K562 (cell line): ENCODE results near the gene STAT4. TPM values are rescaled to one million over a fixed set of nuclear protein-coding genes. Genes with fewer than 3 reads are reported as not detected.

Experiments used
- ATAC-seq: fragments of 200-7000 bp; cut with Tn5 transposase; 3 replicates; pipeline ENCODE4 v1.9.1; 2020; ENCODE audit warnings: moderate library complexity
- BruUV-seq: library from RNA; stranded (reverse); fragments of 400-500 nt; replicated peaks from 2 replicates; lab custom pipeline; 2021; lab: Mats Ljungman, UMichigan
- CTCF ChIA-PET: fragments of 300-600 bp; formaldehyde crosslinking; extraction: SDS; loops from one replicate; lab custom pipeline; 2021; ENCODE audit warnings: low intra/inter-chr PET ratio; lab: Yijun Ruan, JAX
- POLR2A ChIA-PET: fragments of 300-600, 350-650 bp; sonication (Branson Sonifier 250); formaldehyde crosslinking; extraction: SDS; loops from one replicate; lab custom pipeline; 2021; ENCODE audit warnings: antibody characterized with exemption, inconsistent platforms; lab: Yijun Ruan, JAX
- DNase-seq, 4 experiments: peaks; one replicate each; pipeline versions ENCODE4 v3.0.0 to v3.0.0-alpha.2; 2011 to 2018; ENCODE audit warnings: low spot score in 3 of 4, mixed read lengths in 3 of 4; ENCODE audit errors: extremely low read depth in 1 of 4
- FAIRE-seq: peaks from 2 replicates; lab custom pipeline; 2011; peaks lifted over from hg19 to GRCh38; lab: Jason Lieb, UNC
- H2AFZ ChIP-seq: 2 replicates; pipeline ENCODE4 v1.6.0; 2011; ENCODE audit warnings: low read depth, low read length, control low read depth, inconsistent platforms
- H3K27ac ChIP-seq: fragments of 200-600 bp; 3 replicates; pipeline ENCODE4 v1.8.0; 2011; ENCODE audit warnings: low read depth, mild to moderate bottlenecking, control low read depth, inconsistent platforms, low read length, moderate library complexity, mixed read lengths; ENCODE audit errors: extremely low read depth
- H3K27me3 ChIP-seq, 2 experiments: fragments of 300-600 bp in 1 of 2; 2 replicates in 1 of 2; 3 replicates in 1 of 2; pipeline versions ENCODE4 v1.6.0 to v1.8.0; 2011; ENCODE audit warnings: inconsistent platforms in 2 of 2, low read length in 2 of 2, mild to moderate bottlenecking in 1 of 2, mixed read lengths in 1 of 2, moderate library complexity in 1 of 2; ENCODE audit not compliant: control insufficient read depth in 2 of 2, insufficient read depth in 2 of 2
- H3K36me3 ChIP-seq: fragments of 300-600 bp; 3 replicates; pipeline ENCODE4 v1.8.0; 2011; ENCODE audit warnings: mild to moderate bottlenecking, low read length, inconsistent platforms; ENCODE audit not compliant: control insufficient read depth, insufficient read depth
- H3K4me1 ChIP-seq, 2 experiments: fragments of 200-600 bp in 1 of 2; replicated peaks in 1 of 2; 2 replicates in 1 of 2; 3 replicates in 1 of 2; pipeline versions ENCODE4 v1.5.1 to v1.8.0; 2011; ENCODE audit warnings: inconsistent platforms in 2 of 2, low read length in 2 of 2, mild to moderate bottlenecking in 1 of 2, mixed read lengths in 1 of 2, moderate library complexity in 1 of 2; ENCODE audit not compliant: control insufficient read depth in 2 of 2, insufficient read depth in 2 of 2
- H3K4me2 ChIP-seq: 2 replicates; pipeline ENCODE4 v1.6.1; 2011; ENCODE audit warnings: low read length, control low read depth, inconsistent platforms, mixed read lengths; ENCODE audit not compliant: insufficient read depth
- H3K4me3 ChIP-seq: fragments of 200-600 bp; sonication (generic), shearing (Covaris generic); 2 replicates; pipeline ENCODE4 v1.5.1; 2016; ENCODE audit warnings: control low read depth, inconsistent platforms
- H3K79me2 ChIP-seq: fragments of 200-600 bp; 3 replicates; pipeline ENCODE4 v1.8.0; 2011; ENCODE audit warnings: low read length, inconsistent platforms; ENCODE audit not compliant: control insufficient read depth, insufficient read depth
- H3K9ac ChIP-seq, 2 experiments: 2 replicates each; pipeline versions ENCODE4 v1.6.0 to v1.6.1; 2011; ENCODE audit warnings: low read depth in 2 of 2, low read length in 2 of 2, control low read depth in 1 of 2, inconsistent platforms in 1 of 2, mild to moderate bottlenecking in 1 of 2, mixed read lengths in 1 of 2; ENCODE audit not compliant: insufficient read depth in 1 of 2
- H3K9me1 ChIP-seq: one replicate; pipeline ENCODE4 v1.6.0; 2011; ENCODE audit warnings: inconsistent platforms, mild to moderate bottlenecking, low read length, moderate library complexity; ENCODE audit not compliant: control insufficient read depth, insufficient read depth
- H3K9me3 ChIP-seq: replicated peaks from 2 replicates; pipeline ENCODE4 v1.5.1; 2011; ENCODE audit warnings: low read depth, low read length, inconsistent platforms; ENCODE audit not compliant: control insufficient read depth, insufficient read depth
- H4K20me1 ChIP-seq: replicated peaks from 2 replicates; pipeline ENCODE4 v1.6.1; 2011; ENCODE audit warnings: low read length, inconsistent platforms, mixed read lengths; ENCODE audit not compliant: control insufficient read depth, insufficient read depth
- FOXK2 ChIP-seq, 2 experiments: fragments of 450-650 bp; IDR thresholded peaks in 1 of 2; conservative IDR thresholded peaks in 1 of 2; 2 replicates each; pipeline ENCODE4 v1.6.1; 2016; ENCODE audit warnings: low read depth in 2 of 2, mild to moderate bottlenecking in 1 of 2
- HDAC8 ChIP-seq: fragments of 450-650 bp; IDR thresholded peaks from 2 replicates; pipeline ENCODE4 v1.6.1; 2016; ENCODE audit warnings: mild to moderate bottlenecking, missing genetic modification characterization, moderate library complexity, missing compliant biosample characterization
- KDM5B ChIP-seq: fragments of 200-600 bp; sonication (generic); IDR thresholded peaks from 2 replicates; pipeline ENCODE4 v1.6.1; 2012; ENCODE audit warnings: low read depth, mild to moderate bottlenecking, moderate library complexity, low read length, control low read depth, inconsistent platforms; ENCODE audit not compliant: insufficient replicate concordance
- KLF13 ChIP-seq: fragments of 450-650 bp; IDR thresholded peaks from 2 replicates; pipeline ENCODE4 v1.6.1; 2016; ENCODE audit warnings: missing genetic modification characterization, low read depth, mild to moderate bottlenecking, missing compliant biosample characterization, moderate library complexity, borderline replicate concordance
- MAFF ChIP-seq: IDR thresholded peaks from 2 replicates; pipeline ENCODE4 v1.6.1; 2012; ENCODE audit warnings: low read length, improper control_type of control experiment
- MAFG ChIP-seq: fragments of 450-650 bp; conservative IDR thresholded peaks from 2 replicates; pipeline ENCODE4 v1.6.1; 2016; ENCODE audit warnings: missing genetic modification characterization, missing compliant biosample characterization
- NFIX ChIP-seq: fragments of 250-450 bp; sonication (Bioruptor Pico); IDR thresholded peaks from 2 replicates; pipeline ENCODE4 v1.4.0; 2020; ENCODE audit warnings: low read depth, mild to moderate bottlenecking, moderate library complexity
- SIRT6 ChIP-seq: IDR thresholded peaks from one replicate; pipeline ENCODE4 v1.6.1; 2012; ENCODE audit warnings: low read depth, mild to moderate bottlenecking, control low read depth, inconsistent platforms, low read length, moderate library complexity
- TEAD1 ChIP-seq, 2 experiments: fragments of 450-650 bp in 1 of 2; sonication (generic) in 1 of 2; formaldehyde crosslinking; IDR thresholded peaks; 2 replicates each; pipeline versions ENCODE4 v1.4.0 to v1.8.0; 2020 to 2022; ENCODE audit warnings: mild to moderate bottlenecking in 2 of 2, missing genetic modification reagents in 1 of 2
- ZC3H8 ChIP-seq: fragments of 450-650 bp; IDR thresholded peaks from 2 replicates; pipeline ENCODE4 v1.6.1; 2017
- ZKSCAN8 ChIP-seq: fragments of 200-800 bp; sonication (Bioruptor generic); IDR thresholded peaks from 2 replicates; pipeline ENCODE4 v1.6.1; 2016; ENCODE audit warnings: missing genetic modification characterization, missing compliant biosample characterization
- ZNF121 ChIP-seq: sonication (generic); formaldehyde crosslinking; conservative IDR thresholded peaks from 2 replicates; pipeline ENCODE4 v1.8.0; 2022; ENCODE audit warnings: missing genetic modification reagents
- ZNF316 ChIP-seq: fragments of 450-650 bp; IDR thresholded peaks from 2 replicates; pipeline ENCODE4 v1.6.1; 2016
- WGBS: fragments of 100-300 bp; shearing (Covaris generic); methylation state at CpG from one replicate; pipeline ENCODE4 v1.1.6; 2016; ENCODE audit warnings: low coverage, mixed read lengths; ENCODE audit not compliant: insufficient coverage; ENCODE audit errors: missing lambda C conversion rate; 5-methylcytosine and 5-hydroxymethylcytosine counted together
- in situ Hi-C: fragments of 300-500 bp; cut with MboI; formaldehyde crosslinking; loops from 4 replicates; pipeline ENCODE4 v1.15.0; 2018; ENCODE audit warnings: inconsistent platforms, mixed read lengths
- intact Hi-C: fragments of 100-400 bp; cut with micrococcal nuclease; formaldehyde crosslinking; loops from 2 replicates; pipeline ENCODE4 v1.14.2; 2022
- polyA plus RNA-seq, 8 experiments: library from polyadenylated mRNA; depleted of rRNA in 4 of 8; stranded (reverse) in 5 of 8; unstranded in 3 of 8; fragments of >200 nt; fragmentation: Nextera tagmentation in 2 of 8; fragmentation: Illumina TruSeq in 1 of 8; extraction: Ambion mirVana in 2 of 8; extraction: Trizol in 1 of 8; gene quantifications; 2 replicates each; pipeline versions ENCODE4 v1.2.1 to v1.2.3, GENCODE V29; 2011 to 2014; ENCODE audit warnings: inconsistent platforms in 1 of 8, missing spikeins in 1 of 8
- total RNA-seq, 7 experiments: library from RNA; depleted of rRNA in 6 of 7; stranded (reverse); fragments of >200 nt in 6 of 7; fragmentation: Illumina TruSeq in 2 of 7; extraction: Trizol in 2 of 7; gene quantifications; 2 replicates each; pipeline versions ENCODE4 v1.2.1 to v1.2.3, GENCODE V29; 2011 to 2021; ENCODE audit warnings: low replicate concordance in 1 of 7
- TF ChIP-seq, protein P1 (sequence below), 2 experiments: IDR thresholded peaks in 1 of 2; conservative IDR thresholded peaks in 1 of 2; 2 replicates each; pipeline ENCODE4 v1.6.1; 2016; ENCODE audit warnings: low read depth in 2 of 2, mild to moderate bottlenecking in 1 of 2, missing compliant biosample characterization in 1 of 2, missing genetic modification characterization in 1 of 2, moderate library complexity in 1 of 2
- TF ChIP-seq, protein P2 (sequence below): IDR thresholded peaks from 3 replicates; pipeline ENCODE4 v1.6.1; 2011; ENCODE audit warnings: borderline replicate concordance, mild to moderate bottlenecking, moderate library complexity; ENCODE audit not compliant: insufficient read length; ENCODE audit errors: extremely low read depth

Gene STAT4
- total and polyA plus RNA-seq, 9 of the 15 experiments (the other 6 are each of a cell fraction or from before 2014, with no cell fraction given) = 0.01 to 0.06 (median 0.03) TPM; not detected in 6

GRCh38 chr2:191174442-191174841, 23.6 kb upstream of the STAT4 start:
- H3K9me1 ChIP-seq = no peaks in the 10 kb centered on the region
- in situ Hi-C loops = no loop called here
- H2AFZ ChIP-seq = no peak overlapping the region
- POLR2A ChIA-PET = no interaction called here
- H3K9me3 ChIP-seq = no peaks in the 10 kb centered on the region
- H3K27ac ChIP-seq = no peak overlapping the region
- no TSS peak for BruUV-seq
- H3K4me1 ChIP-seq = no peaks in the 10 kb centered on the region
- H3K79me2 ChIP-seq = no peaks in the 10 kb centered on the region
- no peak overlapping the region for H3K9ac ChIP-seq
- no peak overlapping the region for H3K4me3 ChIP-seq
- no peak overlapping the region for H3K4me2 ChIP-seq
- peaks cover 0 to 4% of the 10 kb centered on the region in 2 experiments; a peak in 1 of 5 replicates for H3K27me3 ChIP-seq
- no peak for FAIRE-seq
- DNase-seq = no peak
- 3% methylated on average over 3 of the region's 3 CpGs for WGBS
- intact Hi-C loops = no loop called here
- no peak for ATAC-seq
- H4K20me1 ChIP-seq = no peaks in the 10 kb centered on the region
- CTCF ChIA-PET = interaction anchor here (0.5 kb wide), 1 partner anchor 721 kb away, joined by 3 read pairs; no protein-coding TSS in a partner anchor
- H3K36me3 ChIP-seq = no peaks in the 10 kb centered on the region
- TF ChIP-seq TEAD1 (CRISPR knock-in tag; IDR thresholded peaks at IDR 0.05) (no peak), NFIX (CRISPR knock-in tag) (no peak), KLF13 (tag) (no peak), MAFF (0 out of 2 replicates have a peak, but pooled peaks have one; percentile 12), ZNF121 (CRISPR knock-in tag) (no peak), MAFG (tag) (0 out of 2 replicates have a peak, but pooled peaks have one; percentile 14), ZC3H8 (no peak), ZNF316 (peak; percentile 44), KDM5B (no peak), ZKSCAN8 (CRISPR knock-in tag) (no peak), FOXK2 (conservative IDR thresholded peaks at IDR 0.05 in 1 of 2, IDR thresholded peaks at IDR 0.05 in 1 of 2; ENCODE audit: low read depth in 2 of 2) (no peak), SIRT6 (no peak), HDAC8 (tag) (no peak)
- TF ChIP-seq, protein P1, sequence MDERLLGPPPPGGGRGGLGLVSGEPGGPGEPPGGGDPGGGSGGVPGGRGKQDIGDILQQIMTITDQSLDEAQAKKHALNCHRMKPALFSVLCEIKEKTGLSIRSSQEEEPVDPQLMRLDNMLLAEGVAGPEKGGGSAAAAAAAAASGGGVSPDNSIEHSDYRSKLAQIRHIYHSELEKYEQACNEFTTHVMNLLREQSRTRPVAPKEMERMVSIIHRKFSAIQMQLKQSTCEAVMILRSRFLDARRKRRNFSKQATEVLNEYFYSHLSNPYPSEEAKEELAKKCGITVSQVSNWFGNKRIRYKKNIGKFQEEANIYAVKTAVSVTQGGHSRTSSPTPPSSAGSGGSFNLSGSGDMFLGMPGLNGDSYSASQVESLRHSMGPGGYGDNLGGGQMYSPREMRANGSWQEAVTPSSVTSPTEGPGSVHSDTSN (CRISPR knock-in tag; IDR thresholded peaks at IDR 0.05; ENCODE audit: low read depth) = no peak
- TF ChIP-seq, protein P1 (tag; conservative IDR thresholded peaks at IDR 0.05; ENCODE audit: low read depth) = no peak
- TF ChIP-seq, protein P2, sequence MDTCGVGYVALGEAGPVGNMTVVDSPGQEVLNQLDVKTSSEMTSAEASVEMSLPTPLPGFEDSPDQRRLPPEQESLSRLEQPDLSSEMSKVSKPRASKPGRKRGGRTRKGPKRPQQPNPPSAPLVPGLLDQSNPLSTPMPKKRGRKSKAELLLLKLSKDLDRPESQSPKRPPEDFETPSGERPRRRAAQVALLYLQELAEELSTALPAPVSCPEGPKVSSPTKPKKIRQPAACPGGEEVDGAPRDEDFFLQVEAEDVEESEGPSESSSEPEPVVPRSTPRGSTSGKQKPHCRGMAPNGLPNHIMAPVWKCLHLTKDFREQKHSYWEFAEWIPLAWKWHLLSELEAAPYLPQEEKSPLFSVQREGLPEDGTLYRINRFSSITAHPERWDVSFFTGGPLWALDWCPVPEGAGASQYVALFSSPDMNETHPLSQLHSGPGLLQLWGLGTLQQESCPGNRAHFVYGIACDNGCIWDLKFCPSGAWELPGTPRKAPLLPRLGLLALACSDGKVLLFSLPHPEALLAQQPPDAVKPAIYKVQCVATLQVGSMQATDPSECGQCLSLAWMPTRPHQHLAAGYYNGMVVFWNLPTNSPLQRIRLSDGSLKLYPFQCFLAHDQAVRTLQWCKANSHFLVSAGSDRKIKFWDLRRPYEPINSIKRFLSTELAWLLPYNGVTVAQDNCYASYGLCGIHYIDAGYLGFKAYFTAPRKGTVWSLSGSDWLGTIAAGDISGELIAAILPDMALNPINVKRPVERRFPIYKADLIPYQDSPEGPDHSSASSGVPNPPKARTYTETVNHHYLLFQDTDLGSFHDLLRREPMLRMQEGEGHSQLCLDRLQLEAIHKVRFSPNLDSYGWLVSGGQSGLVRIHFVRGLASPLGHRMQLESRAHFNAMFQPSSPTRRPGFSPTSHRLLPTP = no peak
